Measurements from ENCODE around the gene SNAPC2. TPM values are rescaled to one million over a fixed set of nuclear protein-coding genes. Genes with fewer than 3 reads are reported as not detected.

SNAPC2 gene
- total and polyA plus RNA-seq, 2 of the 13 experiments (the other 11 are each of a cell fraction or from before 2014, with no cell fraction given), result 10.2 to 12.7 TPM

- TF ChIP-seq PAXIP1 (CRISPR knock-in tag; conservative IDR thresholded peaks at IDR 0.05) (no peak; the same call in 1 of the 2 replicates), DZIP1 (CRISPR knock-in tag; IDR thresholded peaks at IDR 0.05) (no peak), POLR2AphosphoS5 (IDR thresholded peaks at IDR 0.05; ENCODE audit: low read depth, low read length) (0 out of 2 replicates have a peak, but pooled peaks have one; percentile 26), ZNF20 (CRISPR knock-in tag; IDR thresholded peaks at IDR 0.05) (no peak), SMARCE1 (IDR thresholded peaks at IDR 0.05; ENCODE audit: borderline replicate concordance) (no peak), ZMYM3 (CRISPR knock-in tag; IDR thresholded peaks at IDR 0.05) (0 out of 2 replicates have a peak, but pooled peaks have one; percentile 11), AKAP8 (CRISPR knock-in tag; IDR thresholded peaks at IDR 0.05) (0 out of 2 replicates have a peak, but pooled peaks have one; percentile 25), XRCC5 (optimal IDR thresholded peaks at IDR 0.05; ENCODE audit: low read length) (peak; percentile 9), SATB2 (CRISPR knock-in tag; IDR thresholded peaks at IDR 0.05) (no peak), MXI1 (IDR thresholded peaks at IDR 0.05; ENCODE audit: borderline replicate concordance, low read depth, low read length) (peak; percentile 34; the same call in 1 of the 3 replicates), SALL2 (CRISPR knock-in tag; IDR thresholded peaks at IDR 0.05) (no peak; the same call in 1 of the 2 replicates), SP1 (IDR thresholded peaks at IDR 0.05) (peak; percentile 37; the same call in 1 of the 2 replicates), SP1 (CRISPR knock-in tag; IDR thresholded peaks at IDR 0.05) (peak; percentile 81), ETV6 (CRISPR knock-in tag; conservative IDR thresholded peaks at IDR 0.05) (no peak), HNRNPLL (IDR thresholded peaks at IDR 0.05; ENCODE audit: low read depth, low read length, poor library complexity, severe bottlenecking) (peak; percentile 35), MNT (IDR thresholded peaks at IDR 0.05) (peak; percentile 69), HNF4G (IDR thresholded peaks at IDR 0.05; ENCODE audit: borderline replicate concordance, low read depth, low read length) (no peak), HNF4G (CRISPR knock-in tag; IDR thresholded peaks at IDR 0.05; ENCODE audit: borderline replicate concordance, low read depth) (no peak)
Observed at GRCh38 chr19:7870571-7871436, 49.3 kb upstream of the SNAPC2 start (continued).
